GM12878 (cell line): ENCODE measurements around the gene ZNF467. TPM values are rescaled to one million over a fixed set of nuclear protein-coding genes. Genes with fewer than 3 reads are reported as not detected.

Experiments
- ATAC-seq: fragments of 200-7000 bp; cut with Tn5 transposase; 3 replicates; pipeline ENCODE4 v1.9.1; 2020; ENCODE audit warnings: mild to moderate bottlenecking, moderate library complexity
- BruUV-seq: library from RNA; stranded (reverse); fragments of 400-500 nt; replicated peaks from 2 replicates; lab custom pipeline; 2021; lab: Mats Ljungman, UMichigan
- CTCF ChIA-PET: fragments of 300-600 bp; sonication (Branson Sonifier 250); formaldehyde crosslinking; extraction: SDS; loops from one replicate; lab custom pipeline; 2021; ENCODE audit warnings: inconsistent platforms; lab: Yijun Ruan, JAX
- POLR2A ChIA-PET: fragments of 350-600 bp; formaldehyde crosslinking; extraction: SDS; loops from one replicate; lab custom pipeline; 2021; ENCODE audit warnings: inconsistent platforms; lab: Charles Lee
- RAD21 ChIA-PET: fragments of 300-600 bp; sonication (Branson Sonifier 250); formaldehyde crosslinking; loops from one replicate; lab custom pipeline; 2023; ENCODE audit warnings: antibody characterized with exemption; ENCODE audit not compliant: unreplicated experiment; lab: Charles Lee
- SMC1A ChIA-PET: fragments of 300-600 bp; sonication (Branson Sonifier 250); formaldehyde crosslinking; loops from one replicate; lab custom pipeline; 2023; ENCODE audit not compliant: unreplicated experiment, uncharacterized antibody; lab: Charles Lee
- DNase-seq: peaks from one replicate; pipeline ENCODE4 v3.0.0-alpha.2; 2011; ENCODE audit warnings: low read depth, low spot score
- FAIRE-seq: peaks from 3 replicates; lab custom pipeline; 2011; peaks lifted over from hg19 to GRCh38; lab: Jason Lieb, UNC
- H2AFZ ChIP-seq: 2 replicates; pipeline ENCODE4 v1.6.0; 2011; ENCODE audit warnings: low read depth, low read length, control low read depth; ENCODE audit not compliant: control insufficient read depth
- H3K27ac ChIP-seq: 2 replicates; pipeline ENCODE4 v1.5.1; 2011; ENCODE audit warnings: control low read depth; ENCODE audit not compliant: control insufficient read depth, insufficient read depth
- H3K27me3 ChIP-seq, 2 experiments: replicated peaks in 1 of 2; 2 replicates each; pipeline versions ENCODE4 v1.6.0 to v1.6.1; 2011; ENCODE audit warnings: low read length in 1 of 2; ENCODE audit not compliant: control insufficient read depth in 2 of 2, insufficient read depth in 2 of 2
- H3K36me3 ChIP-seq, 2 experiments: 2 replicates each; pipeline ENCODE4 v1.5.1; 2011; ENCODE audit warnings: low read length in 1 of 2; ENCODE audit not compliant: control insufficient read depth in 2 of 2, insufficient read depth in 2 of 2
- H3K4me1 ChIP-seq: 2 replicates; pipeline ENCODE4 v1.6.1; 2011; ENCODE audit warnings: mild to moderate bottlenecking, low read length, moderate library complexity, mixed read lengths; ENCODE audit not compliant: control insufficient read depth, insufficient read depth
- H3K4me2 ChIP-seq: 2 replicates; pipeline ENCODE4 v1.6.0; 2011; ENCODE audit warnings: control low read depth; ENCODE audit not compliant: control insufficient read depth, insufficient read depth
- H3K4me3 ChIP-seq: fragments of 200-600 bp; sonication (generic); 2 replicates; pipeline ENCODE4 v1.5.1; 2016
- H3K79me2 ChIP-seq: 2 replicates; pipeline ENCODE4 v1.6.0; 2011; ENCODE audit warnings: low read length; ENCODE audit not compliant: control insufficient read depth, insufficient read depth
- H3K9ac ChIP-seq: 2 replicates; pipeline ENCODE4 v1.8.0; 2011; ENCODE audit warnings: low read length, control low read depth, mixed read lengths; ENCODE audit not compliant: control insufficient read depth, insufficient read depth
- H3K9me3 ChIP-seq: replicated peaks from 3 replicates; pipeline ENCODE4 v1.5.1; 2011; ENCODE audit warnings: mild to moderate bottlenecking, low read length; ENCODE audit not compliant: control insufficient read depth, insufficient read depth
- H4K20me1 ChIP-seq: 2 replicates; pipeline ENCODE4 v1.6.0; 2011; ENCODE audit not compliant: control insufficient read depth, insufficient read depth
- ATF7 ChIP-seq: fragments of 450-650 bp; IDR thresholded peaks from 2 replicates; pipeline ENCODE4 v1.6.1; 2016; ENCODE audit warnings: low read depth, mild to moderate bottlenecking
- CHD4 ChIP-seq: fragments of 200-600 bp; sonication (generic); IDR thresholded peaks from 2 replicates; pipeline ENCODE4 v1.6.1; 2016; ENCODE audit warnings: mild to moderate bottlenecking
- NR2C1 ChIP-seq: fragments of 450-650 bp; IDR thresholded peaks from 2 replicates; pipeline ENCODE4 v1.6.1; 2017; ENCODE audit warnings: antibody characterized with exemption, mild to moderate bottlenecking, moderate library complexity
- NR2C2 ChIP-seq: IDR thresholded peaks from 2 replicates; pipeline ENCODE4 v1.6.1; 2011; ENCODE audit warnings: borderline replicate concordance, low read depth; ENCODE audit not compliant: control insufficient read depth, insufficient read length
- RUNX3 ChIP-seq: IDR thresholded peaks from 2 replicates; pipeline ENCODE4 v1.6.1; 2012; ENCODE audit warnings: low read length, inconsistent platforms
- SMAD1 ChIP-seq: fragments of 450-650 bp; IDR thresholded peaks from 2 replicates; pipeline ENCODE4 v1.6.1; 2018; ENCODE audit warnings: mild to moderate bottlenecking, low read depth; ENCODE audit not compliant: partially characterized antibody
- SP1 ChIP-seq: IDR thresholded peaks from one replicate; pipeline ENCODE4 v1.6.1; 2011; ENCODE audit warnings: low read depth, low read length
- ZNF274 ChIP-seq: IDR thresholded peaks from one replicate; pipeline ENCODE4 v1.8.0; 2011; ENCODE audit not compliant: insufficient read length, insufficient read depth
- WGBS: methylation state at CpG from one replicate; pipeline ENCODE4 v1.1.6; 2016; ENCODE audit warnings: low lambda C conversion rate; ENCODE audit not compliant: insufficient replicate concordance, insufficient coverage; ENCODE audit errors: missing lambda C conversion rate; 5-methylcytosine and 5-hydroxymethylcytosine counted together
- in situ Hi-C: fragments of 300-500 bp; cut with MboI; formaldehyde crosslinking; loops from 9 replicates; pipeline ENCODE4 v1.14.3; 2018; ENCODE audit warnings: mixed read lengths
- intact Hi-C: fragments of 100-400 bp; cut with micrococcal nuclease; formaldehyde crosslinking; loops from one replicate; pipeline ENCODE4 v1.14.2; 2022; ENCODE audit not compliant: unreplicated experiment
- polyA plus RNA-seq, 11 experiments: library from polyadenylated mRNA; depleted of rRNA in 4 of 11; unstranded in 6 of 11; stranded (reverse) in 5 of 11; fragments of >200 nt; fragmentation: Nextera tagmentation in 4 of 11; fragmentation: Illumina TruSeq in 1 of 11; extraction: Ambion mirVana in 4 of 11; extraction: Trizol in 1 of 11; gene quantifications; 1 replicate in 1 of 11; 2 replicates in 10 of 11; pipeline versions ENCODE4 v1.2.1 to v1.2.3, GENCODE V29; 2011 to 2016; ENCODE audit warnings: inconsistent platforms in 2 of 11, missing spikeins in 2 of 11, low read depth in 1 of 11
- total RNA-seq, 4 experiments: library from RNA; depleted of rRNA in 3 of 4; stranded (reverse); fragments of >200 nt in 3 of 4; fragmentation: Illumina TruSeq in 1 of 4; extraction: Trizol in 1 of 4; gene quantifications; 2 replicates each; pipeline versions ENCODE4 v1.2.1 to v1.2.3, GENCODE V29; 2013 to 2021
- TF ChIP-seq, protein P1 (sequence below): fragments of 450-650 bp; IDR thresholded peaks from 2 replicates; pipeline ENCODE4 v1.6.1; 2017; ENCODE audit warnings: mild to moderate bottlenecking, moderate library complexity
- TF ChIP-seq, protein P2 (sequence below): fragments of 150-350 bp; IDR thresholded peaks from 2 replicates; pipeline ENCODE4 v1.6.1; 2016; ENCODE audit warnings: low read depth, low read length
- TF ChIP-seq, protein P3 (sequence below): fragments of 450-650 bp; IDR thresholded peaks from 2 replicates; pipeline ENCODE4 v1.6.1; 2017; ENCODE audit warnings: mild to moderate bottlenecking, low read depth, inconsistent platforms; ENCODE audit not compliant: poor library complexity, severe bottlenecking

The ZNF467 gene
- total and polyA plus RNA-seq, 10 of the 15 experiments (the other 5 are each of a cell fraction or from before 2014, with no cell fraction given), result not detected

DNA sequence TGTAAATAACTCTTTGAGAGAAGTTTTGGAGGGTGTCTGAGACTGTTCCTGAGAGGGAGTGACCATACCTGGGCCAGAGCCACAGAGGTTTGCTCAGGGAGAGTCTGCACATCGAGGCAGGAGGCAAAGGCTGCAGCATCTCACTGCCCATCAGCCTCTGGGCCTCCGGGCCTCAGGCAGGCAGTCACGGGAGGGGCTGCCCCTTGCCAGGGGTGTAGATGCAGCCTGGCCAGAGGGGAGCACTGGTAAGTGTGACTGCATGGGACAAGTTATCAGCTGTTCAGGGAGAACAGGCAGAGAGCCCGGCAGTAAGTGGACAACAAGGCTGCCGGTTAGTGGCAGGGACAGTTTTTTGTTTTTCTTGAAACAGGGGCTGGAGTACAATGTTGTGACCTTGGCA, 55.9 kb downstream of the ZNF467 start (continued):
- TF ChIP-seq, protein P1, sequence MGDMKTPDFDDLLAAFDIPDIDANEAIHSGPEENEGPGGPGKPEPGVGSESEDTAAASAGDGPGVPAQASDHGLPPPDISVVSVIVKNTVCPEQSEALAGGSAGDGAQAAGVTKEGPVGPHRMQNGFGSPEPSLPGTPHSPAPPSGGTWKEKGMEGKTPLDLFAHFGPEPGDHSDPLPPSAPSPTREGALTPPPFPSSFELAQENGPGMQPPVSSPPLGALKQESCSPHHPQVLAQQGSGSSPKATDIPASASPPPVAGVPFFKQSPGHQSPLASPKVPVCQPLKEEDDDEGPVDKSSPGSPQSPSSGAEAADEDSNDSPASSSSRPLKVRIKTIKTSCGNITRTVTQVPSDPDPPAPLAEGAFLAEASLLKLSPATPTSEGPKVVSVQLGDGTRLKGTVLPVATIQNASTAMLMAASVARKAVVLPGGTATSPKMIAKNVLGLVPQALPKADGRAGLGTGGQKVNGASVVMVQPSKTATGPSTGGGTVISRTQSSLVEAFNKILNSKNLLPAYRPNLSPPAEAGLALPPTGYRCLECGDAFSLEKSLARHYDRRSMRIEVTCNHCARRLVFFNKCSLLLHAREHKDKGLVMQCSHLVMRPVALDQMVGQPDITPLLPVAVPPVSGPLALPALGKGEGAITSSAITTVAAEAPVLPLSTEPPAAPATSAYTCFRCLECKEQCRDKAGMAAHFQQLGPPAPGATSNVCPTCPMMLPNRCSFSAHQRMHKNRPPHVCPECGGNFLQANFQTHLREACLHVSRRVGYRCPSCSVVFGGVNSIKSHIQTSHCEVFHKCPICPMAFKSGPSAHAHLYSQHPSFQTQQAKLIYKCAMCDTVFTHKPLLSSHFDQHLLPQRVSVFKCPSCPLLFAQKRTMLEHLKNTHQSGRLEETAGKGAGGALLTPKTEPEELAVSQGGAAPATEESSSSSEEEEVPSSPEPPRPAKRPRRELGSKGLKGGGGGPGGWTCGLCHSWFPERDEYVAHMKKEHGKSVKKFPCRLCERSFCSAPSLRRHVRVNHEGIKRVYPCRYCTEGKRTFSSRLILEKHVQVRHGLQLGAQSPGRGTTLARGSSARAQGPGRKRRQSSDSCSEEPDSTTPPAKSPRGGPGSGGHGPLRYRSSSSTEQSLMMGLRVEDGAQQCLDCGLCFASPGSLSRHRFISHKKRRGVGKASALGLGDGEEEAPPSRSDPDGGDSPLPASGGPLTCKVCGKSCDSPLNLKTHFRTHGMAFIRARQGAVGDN, result no peak

DNA sequence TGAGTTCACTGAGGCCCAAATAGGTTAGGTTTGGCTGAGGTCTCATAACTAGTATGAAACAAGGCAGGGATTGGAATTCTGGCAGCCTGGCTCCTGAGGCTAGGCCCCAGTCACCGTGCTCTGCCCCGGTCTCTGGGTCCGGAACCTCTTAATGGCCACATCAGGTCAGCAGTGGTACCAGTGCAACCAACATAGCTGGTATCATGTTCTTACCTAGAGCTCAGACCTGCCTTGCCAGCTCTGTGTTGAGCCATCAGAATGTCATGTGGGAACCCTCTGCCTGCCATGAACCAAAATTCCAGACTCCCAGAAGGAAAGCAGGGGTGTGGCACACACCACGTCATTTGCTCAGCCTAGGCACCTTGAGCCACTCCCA, 56.5 kb downstream of the ZNF467 start:
- H3K79me2 ChIP-seq, result peaks cover 4% of the 10 kb centered on the region
- no peak overlapping the region for H3K9ac ChIP-seq
- peaks cover 14% of the 10 kb centered on the region for H3K4me1 ChIP-seq
- H3K27me3 ChIP-seq, result no peaks in the 10 kb centered on the region
- H3K27ac ChIP-seq, result no peak overlapping the region
- no peaks in the 10 kb centered on the region; a peak in 1 of 4 replicates for H3K36me3 ChIP-seq
- RAD21 ChIA-PET, result interaction anchor here (1.4 to 1.8 kb wide), 2 partner anchors 25 to 54 kb away, joined by 3 to 10 read pairs; no protein-coding TSS in a partner anchor
- CTCF ChIA-PET, result interaction anchor here (1.0 to 2.0 kb wide), 4 partner anchors 27 to 118 kb away, joined by 3 to 9 read pairs (median 4); no protein-coding TSS in a partner anchor
- intact Hi-C loops (no loop called here), in situ Hi-C loops (no loop called here)
- POLR2A ChIA-PET, result no interaction called here
- H4K20me1 ChIP-seq, result no peaks in the 10 kb centered on the region
- 96% methylated on average over 4 of the region's 4 CpGs for WGBS
- ATAC-seq (no peak), FAIRE-seq (no peak), DNase-seq (no peak)
- H3K4me2 ChIP-seq, result no peak overlapping the region
- no peak overlapping the region for H2AFZ ChIP-seq
- no peaks in the 10 kb centered on the region; the same call in 2 of the 3 replicates for H3K9me3 ChIP-seq
- H3K4me3 ChIP-seq, result no peak overlapping the region
- SMC1A ChIA-PET, result interaction anchor here (0.9 to 1.6 kb wide), 3 partner anchors 25 to 256 kb away, joined by 3 to 6 read pairs (median 4); partner anchors contain the start of gene ZNF777
- no TSS peak for BruUV-seq
- TF ChIP-seq SMAD1 (no peak), SP1 (no peak), CHD4 (no peak), ZNF274 (no peak), ATF7 (no peak), NR2C2 (no peak), RUNX3 (no peak), NR2C1 (no peak)
- TF ChIP-seq, protein P2, sequence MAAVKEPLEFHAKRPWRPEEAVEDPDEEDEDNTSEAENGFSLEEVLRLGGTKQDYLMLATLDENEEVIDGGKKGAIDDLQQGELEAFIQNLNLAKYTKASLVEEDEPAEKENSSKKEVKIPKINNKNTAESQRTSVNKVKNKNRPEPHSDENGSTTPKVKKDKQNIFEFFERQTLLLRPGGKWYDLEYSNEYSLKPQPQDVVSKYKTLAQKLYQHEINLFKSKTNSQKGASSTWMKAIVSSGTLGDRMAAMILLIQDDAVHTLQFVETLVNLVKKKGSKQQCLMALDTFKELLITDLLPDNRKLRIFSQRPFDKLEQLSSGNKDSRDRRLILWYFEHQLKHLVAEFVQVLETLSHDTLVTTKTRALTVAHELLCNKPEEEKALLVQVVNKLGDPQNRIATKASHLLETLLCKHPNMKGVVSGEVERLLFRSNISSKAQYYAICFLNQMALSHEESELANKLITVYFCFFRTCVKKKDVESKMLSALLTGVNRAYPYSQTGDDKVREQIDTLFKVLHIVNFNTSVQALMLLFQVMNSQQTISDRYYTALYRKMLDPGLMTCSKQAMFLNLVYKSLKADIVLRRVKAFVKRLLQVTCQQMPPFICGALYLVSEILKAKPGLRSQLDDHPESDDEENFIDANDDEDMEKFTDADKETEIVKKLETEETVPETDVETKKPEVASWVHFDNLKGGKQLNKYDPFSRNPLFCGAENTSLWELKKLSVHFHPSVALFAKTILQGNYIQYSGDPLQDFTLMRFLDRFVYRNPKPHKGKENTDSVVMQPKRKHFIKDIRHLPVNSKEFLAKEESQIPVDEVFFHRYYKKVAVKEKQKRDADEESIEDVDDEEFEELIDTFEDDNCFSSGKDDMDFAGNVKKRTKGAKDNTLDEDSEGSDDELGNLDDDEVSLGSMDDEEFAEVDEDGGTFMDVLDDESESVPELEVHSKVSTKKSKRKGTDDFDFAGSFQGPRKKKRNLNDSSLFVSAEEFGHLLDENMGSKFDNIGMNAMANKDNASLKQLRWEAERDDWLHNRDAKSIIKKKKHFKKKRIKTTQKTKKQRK, result no peak
- TF ChIP-seq, protein P3, sequence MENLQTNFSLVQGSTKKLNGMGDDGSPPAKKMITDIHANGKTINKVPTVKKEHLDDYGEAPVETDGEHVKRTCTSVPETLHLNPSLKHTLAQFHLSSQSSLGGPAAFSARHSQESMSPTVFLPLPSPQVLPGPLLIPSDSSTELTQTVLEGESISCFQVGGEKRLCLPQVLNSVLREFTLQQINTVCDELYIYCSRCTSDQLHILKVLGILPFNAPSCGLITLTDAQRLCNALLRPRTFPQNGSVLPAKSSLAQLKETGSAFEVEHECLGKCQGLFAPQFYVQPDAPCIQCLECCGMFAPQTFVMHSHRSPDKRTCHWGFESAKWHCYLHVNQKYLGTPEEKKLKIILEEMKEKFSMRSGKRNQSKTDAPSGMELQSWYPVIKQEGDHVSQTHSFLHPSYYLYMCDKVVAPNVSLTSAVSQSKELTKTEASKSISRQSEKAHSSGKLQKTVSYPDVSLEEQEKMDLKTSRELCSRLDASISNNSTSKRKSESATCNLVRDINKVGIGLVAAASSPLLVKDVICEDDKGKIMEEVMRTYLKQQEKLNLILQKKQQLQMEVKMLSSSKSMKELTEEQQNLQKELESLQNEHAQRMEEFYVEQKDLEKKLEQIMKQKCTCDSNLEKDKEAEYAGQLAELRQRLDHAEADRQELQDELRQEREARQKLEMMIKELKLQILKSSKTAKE, result no peak
